Posterior vena cava (tissue), 2 donors: Measurements from ENCODE around the gene ENPP7. TPM values are rescaled to one million over a fixed set of nuclear protein-coding genes. Genes with fewer than 3 reads are reported as not detected.
"Not testable (repeated sequence)": the region's sequence is repeated elsewhere in the genome, so short reads cannot be mapped to it uniquely, and the experiment has no call there.

Source experiments
- DNase-seq: peaks from one replicate; pipeline ENCODE4 v3.0.0-alpha.2; 2020; ENCODE audit warnings: low spot score
- intact Hi-C, 2 donors: fragments of 100-400 bp; cut with DNase I; formaldehyde crosslinking; loops; one replicate each; pipeline versions ENCODE4 v1.14.1 to v1.14.2; 2022 to 2023
- total RNA-seq, 2 donors: library from RNA; stranded (reverse); fragmentation: NEBNext Ultra II Directional; extraction: Animal tissue kit (Norgen Biotek cat#: 25700); gene quantifications; one replicate each; pipeline ENCODE4 v1.2.1, GENCODE V29; 2021
- donor health status: DM: yes; HTN: yes; CAD: no.
- donor health status: DM: yes; HTN: yes; CAD: no.

ENPP7 gene
- total RNA-seq, 2 donors from 2014 or later: not detected

DNA sequence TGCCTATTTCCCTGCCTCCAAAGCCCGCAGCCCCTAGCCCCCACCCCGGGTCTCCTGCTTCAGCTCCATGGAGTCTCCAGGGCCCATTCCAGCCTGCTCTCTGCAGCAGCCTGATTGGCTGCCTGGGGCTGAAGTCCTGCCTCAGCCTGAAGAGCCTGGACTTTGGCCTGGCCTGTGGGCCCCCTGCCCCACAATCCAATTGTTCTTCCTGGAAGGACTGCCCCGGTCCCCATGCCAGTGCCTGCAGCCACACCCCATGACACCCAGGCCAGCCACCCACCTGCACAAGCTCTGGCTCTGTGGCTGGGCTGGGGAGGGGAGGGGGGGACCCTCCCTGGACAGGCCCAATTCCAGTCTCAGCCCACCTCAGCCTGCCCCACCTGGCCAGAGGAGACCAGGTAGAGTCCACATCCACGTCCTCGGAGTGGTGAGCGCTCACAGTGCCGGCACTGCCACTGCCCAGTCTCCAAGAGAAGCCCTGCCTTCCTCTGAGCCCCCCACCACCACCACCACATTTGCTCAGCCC is 12.3 kb downstream of the ENPP7 start:
- intact Hi-C loops: loop anchor here (10.0 kb wide), 2 partner anchors 242 to 252 kb away; no protein-coding TSS in a partner anchor
- DNase-seq: no peak

DNA sequence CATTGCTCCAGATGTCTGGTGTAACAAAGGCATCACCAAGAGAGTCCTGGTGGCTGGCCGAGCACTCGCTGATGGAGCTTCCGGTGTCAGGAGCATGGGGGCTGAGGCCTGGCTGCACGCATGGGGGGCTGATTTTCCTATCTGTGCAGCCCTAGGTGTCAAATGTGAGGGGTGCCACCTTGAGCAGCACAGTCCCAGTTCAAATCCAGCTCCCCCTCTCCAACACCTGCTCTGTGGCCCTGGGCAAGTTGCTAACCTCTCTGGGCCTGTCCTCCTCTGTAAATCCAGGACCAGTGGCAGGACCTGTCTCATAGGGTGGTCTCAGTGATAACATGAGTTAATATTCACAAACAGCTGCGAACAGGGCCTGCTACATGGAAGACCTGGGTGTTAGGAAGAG is 12.9 kb downstream of the ENPP7 start:
- intact Hi-C loops: loop anchor here (10.0 kb wide), 2 partner anchors 241 to 251 kb away; no protein-coding TSS in a partner anchor
- no peak for DNase-seq

DNA sequence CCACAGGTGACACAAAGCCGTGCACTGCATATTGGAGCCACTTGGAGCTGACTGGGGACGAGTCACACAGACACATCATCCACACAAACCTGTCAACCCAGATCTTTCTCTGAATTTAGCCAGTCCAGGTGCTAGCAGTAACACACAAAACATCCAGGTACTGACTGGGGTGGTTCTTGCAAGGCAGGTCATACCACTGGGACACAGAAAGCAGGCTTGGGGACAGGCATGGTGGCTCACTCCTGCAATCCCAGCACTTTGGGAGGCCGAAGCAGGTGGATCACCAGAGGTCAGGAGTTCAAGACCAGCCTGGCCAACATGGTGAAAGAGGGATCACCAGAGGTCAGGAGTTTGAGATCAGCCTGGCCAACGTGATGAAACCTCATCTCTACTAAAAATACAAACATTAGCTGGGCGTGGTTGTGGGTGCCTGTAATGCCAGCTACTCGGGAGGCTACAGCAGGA is 14.9 kb downstream of the ENPP7 start:
- intact Hi-C loops: loop anchor here (10.0 kb wide), 2 partner anchors 239 to 249 kb away; no protein-coding TSS in a partner anchor
- no peak for DNase-seq

DNA sequence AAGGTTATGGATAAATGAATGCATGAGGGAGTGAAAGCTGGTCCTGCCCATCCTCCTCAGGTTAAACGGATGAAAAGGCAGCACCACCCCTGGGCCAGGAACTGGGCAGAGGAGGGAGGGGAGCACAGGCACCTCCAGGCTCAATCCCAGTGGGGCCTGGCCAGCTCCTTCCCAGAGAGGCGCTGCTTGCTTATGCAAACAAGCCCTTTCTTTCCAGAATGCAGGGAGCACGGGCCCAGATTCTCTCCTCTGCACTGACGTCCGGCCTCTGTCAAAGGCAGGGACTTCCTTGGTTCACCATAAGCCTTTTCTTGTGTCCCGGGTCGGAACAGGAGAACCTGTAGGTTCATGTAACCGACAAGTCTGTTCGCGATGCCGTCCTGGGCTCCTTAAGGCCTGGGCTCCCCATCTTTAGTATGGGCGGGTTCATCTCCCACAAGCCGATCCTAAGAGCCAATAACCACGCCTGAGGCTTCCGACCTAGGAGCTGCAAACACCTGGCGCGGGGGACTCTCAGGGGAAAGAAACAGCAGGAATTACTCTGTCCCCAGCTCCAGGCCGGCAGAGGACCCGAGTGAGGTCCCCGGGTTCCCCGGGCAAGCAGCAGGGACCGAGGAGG is 16.3 kb downstream of the ENPP7 start:
- intact Hi-C loops: loop anchor here (10.0 kb wide), 2 partner anchors 238 to 248 kb away; no protein-coding TSS in a partner anchor
- DNase-seq: no peak

DNA sequence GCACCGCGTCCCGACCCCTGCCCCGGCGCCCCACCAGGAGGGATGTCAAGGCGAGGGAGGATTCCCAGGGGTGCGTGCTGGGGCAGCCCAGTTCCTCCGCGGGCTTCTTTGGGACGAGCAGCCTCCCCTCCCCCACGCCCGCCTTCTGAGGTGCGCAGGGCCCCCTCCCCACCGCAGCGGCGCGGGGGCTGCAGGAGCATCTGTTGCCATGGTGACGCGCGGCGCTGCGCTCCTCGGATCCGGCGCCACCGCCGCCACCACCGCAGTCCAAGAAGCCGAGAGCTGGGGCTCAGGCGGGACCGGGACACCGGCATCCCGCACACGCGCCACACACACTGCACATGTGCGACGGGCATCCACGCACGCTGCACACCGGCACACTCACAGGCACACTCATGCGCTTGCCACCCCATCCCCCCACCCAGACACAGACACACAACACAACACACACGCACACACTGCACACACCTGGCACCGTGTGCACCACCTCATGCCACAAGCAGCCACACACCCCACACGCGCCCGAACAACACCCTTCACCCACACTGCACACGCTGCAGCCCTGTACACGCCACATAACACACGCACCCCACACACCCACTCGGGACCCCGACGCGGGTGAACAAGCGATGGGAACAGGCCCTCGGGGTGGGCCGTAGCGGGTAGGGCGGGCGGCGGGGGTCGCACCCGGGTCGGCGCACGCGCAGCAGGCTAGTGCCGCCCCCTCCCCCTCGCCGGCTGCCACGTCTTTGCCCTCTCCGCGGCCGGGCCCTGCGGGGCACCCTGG is 17.0 kb downstream of the ENPP7 start:
- intact Hi-C loops: loop anchor here (10.0 kb wide), 2 partner anchors 237 to 247 kb away; no protein-coding TSS in a partner anchor
- no peak for DNase-seq

DNA sequence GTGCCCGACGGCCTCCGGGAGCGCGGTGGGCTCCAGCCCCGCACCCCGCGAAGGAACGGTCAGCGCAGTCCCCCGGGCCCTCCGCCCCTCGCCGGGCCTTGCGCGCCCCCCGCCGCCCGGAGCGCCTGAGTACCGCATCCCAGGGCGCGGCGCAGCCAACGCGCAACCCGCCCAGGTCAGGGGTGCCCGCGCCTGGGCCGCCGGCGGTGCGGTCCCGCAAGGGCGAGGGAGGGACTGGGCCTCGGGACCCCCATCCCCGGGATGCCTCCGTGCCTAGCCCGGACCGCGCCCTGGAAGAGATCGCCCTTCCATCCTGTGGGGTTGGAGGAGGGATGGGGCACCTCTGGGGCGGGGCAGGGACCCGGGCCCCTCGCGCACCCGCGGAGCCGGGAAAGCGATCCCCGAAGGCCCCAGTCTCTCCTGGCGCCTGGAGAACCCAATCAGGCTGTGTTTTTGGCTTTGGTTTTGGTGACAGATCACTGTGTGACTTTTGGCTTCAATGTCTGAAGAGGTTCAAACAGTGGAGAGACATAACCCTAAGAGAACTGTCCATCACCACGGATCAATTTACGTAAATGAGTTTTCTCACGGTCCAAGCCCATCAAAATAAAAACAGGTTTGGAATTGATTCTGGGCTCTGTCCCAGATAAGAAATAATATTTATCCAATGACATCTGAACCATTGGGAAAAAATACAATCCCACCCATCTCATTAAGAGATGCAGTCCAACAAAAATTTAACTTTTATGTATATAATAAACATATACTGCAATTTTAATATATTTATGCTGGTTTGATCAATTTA is 17.8 kb downstream of the ENPP7 start:
- DNase-seq: peak; percentile 53
- intact Hi-C loops: loop anchor here (10.0 kb wide), 2 partner anchors 236 to 246 kb away; no protein-coding TSS in a partner anchor

DNA sequence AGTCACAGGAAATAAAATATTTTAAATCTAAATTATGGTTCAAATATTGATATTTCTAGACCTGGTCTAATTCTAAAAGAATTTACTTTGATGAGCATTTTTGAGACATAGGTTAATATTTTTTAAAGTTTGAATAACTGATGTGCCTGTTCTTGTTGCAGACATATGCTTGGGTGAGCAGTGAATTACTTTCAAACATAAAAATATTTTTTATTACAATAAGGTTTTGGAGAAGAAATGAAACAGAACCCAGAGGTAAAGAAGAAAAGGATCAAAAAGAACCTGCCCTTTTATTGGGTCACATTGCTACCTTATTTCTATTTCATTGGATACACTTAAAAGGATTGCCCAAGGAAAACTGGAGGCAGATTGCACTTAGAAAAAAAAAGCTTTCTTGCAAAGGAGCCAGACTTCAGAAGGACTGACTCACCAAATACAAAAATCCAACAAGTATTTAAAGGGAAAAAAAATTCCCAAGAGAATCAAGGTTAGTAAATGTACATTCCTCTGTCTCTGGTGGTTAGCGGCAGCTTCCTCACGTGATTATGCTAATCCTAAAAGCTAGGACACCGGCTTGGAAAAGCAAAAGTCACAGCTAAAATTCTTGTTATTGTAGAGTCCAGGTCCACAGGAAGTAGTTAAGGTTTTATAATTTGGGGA is 18.5 kb downstream of the ENPP7 start:
- no peak for DNase-seq
- intact Hi-C loops: loop anchor here (10.0 kb wide), 2 partner anchors 236 to 246 kb away; no protein-coding TSS in a partner anchor

DNA sequence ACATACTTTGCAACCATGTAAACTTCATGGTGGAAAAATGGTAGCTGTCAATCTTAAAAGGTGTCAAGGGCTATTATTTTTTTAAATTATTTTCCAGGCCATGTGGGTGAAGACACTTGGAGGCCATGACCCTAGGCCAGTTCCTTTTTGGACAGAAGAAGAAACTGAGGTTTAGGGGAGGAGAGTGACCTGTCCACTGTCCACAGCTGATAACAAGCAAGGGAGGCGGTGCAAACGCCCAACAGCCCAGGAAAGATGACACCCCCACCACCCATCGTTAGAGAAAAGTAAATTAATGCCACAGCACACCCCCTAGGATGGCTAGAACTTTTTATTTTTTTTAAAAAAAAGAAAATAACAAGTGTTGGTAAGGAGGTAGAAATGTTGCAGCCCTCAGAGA is 19.2 kb downstream of the ENPP7 start:
- intact Hi-C loops: loop anchor here (10.0 kb wide), 2 partner anchors 235 to 245 kb away; no protein-coding TSS in a partner anchor
- DNase-seq: peak; percentile 15

DNA sequence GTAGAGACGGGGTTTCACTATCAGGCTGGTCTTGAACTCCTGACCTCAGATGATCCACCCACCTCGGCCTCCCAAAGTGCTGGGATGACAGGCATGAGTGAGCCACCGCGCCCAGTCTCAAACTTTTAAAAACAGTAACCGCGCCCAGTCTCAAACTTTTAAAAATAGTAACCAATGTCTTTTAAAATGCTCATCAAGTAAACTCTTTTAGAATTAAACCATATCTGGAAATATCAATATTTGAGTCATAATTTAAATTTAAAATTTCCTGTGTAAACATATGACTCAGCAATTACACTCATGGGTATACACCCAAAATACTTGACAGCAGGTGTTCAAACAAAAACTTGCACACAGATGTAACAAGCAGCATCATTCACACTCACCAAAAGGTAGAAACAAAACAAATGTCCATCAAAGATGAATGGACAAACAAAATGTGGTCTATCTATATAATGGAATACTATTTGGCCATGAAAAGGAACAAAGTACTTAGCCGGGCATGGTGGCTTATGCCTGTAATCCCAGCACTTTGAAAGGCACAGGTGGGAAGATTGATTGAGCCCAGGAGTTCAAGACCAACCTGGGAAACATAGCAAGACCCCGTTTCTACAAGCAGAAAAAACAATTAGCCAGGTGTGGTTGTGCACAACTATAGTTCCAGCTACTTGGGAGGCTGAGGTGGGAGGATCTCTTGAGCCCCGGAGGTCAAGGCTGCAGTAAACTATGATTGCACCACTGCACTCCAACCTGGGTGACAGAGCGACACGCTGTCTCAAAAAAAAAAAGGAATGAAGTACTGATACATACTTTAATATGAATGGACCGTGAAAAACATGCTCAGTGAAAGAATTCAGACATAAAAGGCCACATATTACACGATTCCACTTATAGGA is 20.2 kb downstream of the ENPP7 start:
- intact Hi-C loops: no loop called here
- DNase-seq: peak; percentile 23

DNA sequence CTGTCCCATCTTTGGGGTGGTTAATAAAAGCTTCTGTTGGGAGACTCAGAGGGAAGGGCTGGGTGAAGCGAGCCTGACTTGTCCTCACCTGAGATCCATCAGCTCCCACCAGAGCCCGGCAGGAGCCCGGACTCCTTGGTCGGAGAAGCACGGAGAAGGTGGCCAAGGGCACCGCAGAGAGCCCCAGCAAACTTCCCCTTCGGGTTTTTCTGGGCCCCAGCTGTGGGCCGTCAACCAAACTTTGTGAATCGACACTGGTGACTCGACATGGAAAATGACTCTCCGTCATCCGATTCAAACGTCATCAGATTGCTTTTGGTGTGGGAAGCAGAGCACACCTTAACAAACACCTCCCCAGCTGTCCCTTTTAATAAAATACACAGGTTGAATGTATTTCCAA is 21.4 kb downstream of the ENPP7 start:
- peak; percentile 71 for DNase-seq
- intact Hi-C loops: no loop called here

DNA sequence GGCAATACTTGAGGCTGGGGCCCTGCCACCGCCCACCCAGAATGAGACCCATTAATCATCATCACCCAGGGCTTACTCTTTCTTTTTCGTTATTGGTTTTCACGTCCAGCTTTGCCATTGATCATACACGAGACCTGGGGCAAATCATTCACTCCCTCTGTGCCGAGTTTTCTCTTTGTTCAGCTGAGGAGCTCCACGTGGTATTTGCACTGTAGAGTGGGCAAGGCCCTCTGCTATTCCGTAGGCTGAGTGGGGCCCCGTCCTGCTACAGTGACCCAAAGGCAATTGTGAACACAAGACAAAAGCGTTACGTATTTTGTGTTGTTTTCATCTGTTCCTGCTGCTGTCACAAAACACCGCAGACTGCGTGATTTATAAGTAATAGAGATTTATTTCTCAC is 23.6 kb downstream of the ENPP7 start:
- intact Hi-C loops: no loop called here
- DNase-seq: peak; percentile 44

DNA sequence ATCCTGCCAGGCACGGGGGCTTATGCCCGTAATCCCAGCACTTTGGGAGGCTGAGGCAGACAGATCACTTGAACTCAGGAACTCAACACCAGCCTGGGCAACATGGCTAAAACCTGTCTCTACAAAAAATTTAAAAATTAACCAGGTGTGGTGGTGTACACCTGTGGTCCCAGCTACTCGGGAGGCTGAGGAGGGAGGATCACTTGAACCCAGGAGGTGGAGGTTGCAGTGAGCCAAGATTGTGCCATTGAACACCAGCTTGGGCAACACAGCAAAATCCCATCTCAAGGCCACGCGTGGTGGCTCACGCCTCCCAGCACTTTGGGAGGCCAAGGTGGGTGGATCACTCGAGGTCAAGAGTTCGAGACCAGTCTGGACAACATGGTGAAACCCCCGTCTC is 24.2 kb downstream of the ENPP7 start:
- intact Hi-C loops: not testable (repeated sequence)
- peak; percentile 43 for DNase-seq

DNA sequence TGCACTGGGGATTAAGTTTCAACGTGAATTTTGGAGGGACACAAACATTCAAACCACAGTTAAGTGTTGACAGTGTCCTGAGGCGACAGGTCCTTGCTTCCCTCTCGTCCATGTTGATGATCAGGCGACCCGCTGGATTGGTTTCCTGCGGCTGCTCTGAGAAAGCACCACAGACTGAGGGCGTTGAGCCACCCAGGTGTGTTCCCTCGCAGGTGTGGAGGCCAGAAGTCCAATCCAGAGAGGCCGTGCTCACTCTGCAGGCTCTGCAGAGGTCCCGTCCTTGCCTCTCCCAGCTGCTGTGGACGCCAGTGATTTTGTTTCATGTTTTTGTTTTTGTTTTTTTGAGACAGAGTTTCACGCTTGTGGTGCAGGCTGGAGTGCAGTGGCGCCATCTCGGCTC is 24.8 kb downstream of the ENPP7 start:
- DNase-seq: peak; percentile 51
- intact Hi-C loops: no loop called here

DNA sequence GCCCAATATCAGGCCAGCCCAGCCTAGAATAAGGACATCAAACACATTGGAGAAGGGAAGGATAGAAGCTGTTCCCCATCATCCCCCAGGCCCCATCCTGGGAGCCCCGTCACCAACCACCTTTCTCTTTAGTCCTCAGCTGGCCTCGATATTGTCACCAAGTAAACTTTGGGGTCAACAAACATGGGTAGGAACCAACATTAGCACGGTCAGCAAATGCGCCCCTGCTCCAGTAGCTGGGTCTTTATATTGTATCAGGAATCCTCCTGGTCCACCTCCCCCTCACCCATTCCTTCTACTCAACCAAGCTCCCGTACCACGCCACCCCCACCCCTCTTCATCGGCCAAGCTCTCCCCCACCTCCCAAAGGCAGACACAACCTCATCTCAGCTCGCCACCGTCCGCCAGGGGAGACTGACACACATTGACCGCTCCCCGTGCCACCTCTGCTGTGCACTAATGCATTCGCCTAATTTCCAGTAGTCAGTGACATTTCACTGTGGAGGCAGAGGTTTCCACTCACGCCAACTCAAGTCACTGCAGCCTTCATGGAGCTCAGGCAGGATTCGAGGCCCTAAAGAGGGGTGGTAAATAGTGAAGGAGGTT is 26.5 kb downstream of the ENPP7 start:
- intact Hi-C loops: no loop called here
- DNase-seq: peak; percentile 77

DNA sequence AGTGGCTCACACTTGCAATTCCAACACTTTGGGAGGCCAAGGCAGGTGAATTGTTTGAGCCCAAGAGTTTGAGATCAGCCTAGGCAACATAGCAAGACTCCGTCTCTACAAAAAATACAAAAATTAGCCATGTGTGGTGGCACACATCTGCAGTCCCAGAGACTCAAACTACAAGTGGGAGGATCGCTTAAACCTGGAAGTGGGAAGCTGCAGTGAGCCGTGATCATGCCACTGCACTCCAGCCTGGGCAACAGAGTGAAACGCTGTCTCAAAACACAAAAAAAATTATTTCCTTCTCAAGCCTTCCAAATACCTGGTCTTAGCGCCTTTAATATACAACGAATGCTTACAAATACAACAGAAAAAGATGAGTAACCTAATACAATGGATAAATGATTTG is 27.5 kb downstream of the ENPP7 start:
- DNase-seq: no peak

DNA sequence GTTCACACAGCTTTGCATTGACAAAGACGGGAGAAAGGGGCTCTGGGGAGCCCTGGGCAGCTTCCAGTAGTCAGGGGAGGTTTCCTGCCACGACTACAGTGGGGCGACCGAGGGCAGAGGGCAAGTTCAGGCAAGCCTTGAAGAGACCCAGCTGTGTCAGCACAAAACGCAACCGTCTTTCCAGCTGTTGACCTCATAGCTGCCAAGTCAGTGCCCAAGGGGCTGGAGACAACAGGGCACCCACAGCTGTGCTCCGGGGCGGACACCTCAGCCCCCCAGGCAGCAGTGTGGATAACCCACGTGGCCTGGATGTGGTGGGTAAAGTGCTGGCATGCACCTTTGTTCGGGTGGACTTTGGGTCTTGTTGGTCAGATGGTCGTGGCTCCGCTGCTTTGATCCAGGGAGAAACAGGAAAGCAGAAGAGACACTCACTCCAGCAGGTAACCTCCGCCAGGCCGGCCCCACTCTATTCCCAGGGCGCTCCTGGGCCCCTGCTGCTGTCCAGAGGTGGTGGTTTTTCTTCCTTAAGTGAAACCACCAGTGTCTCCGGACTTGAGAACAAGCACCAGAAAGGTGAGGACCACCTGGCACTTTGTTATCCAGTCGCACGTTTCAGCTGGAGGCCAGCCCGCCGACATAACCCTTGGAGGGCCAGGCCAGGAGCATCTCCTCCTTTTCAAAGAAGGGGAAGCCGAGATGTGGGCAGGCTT is 29.6 kb downstream of the ENPP7 start:
- peak; percentile 60 for DNase-seq
- intact Hi-C loops: no loop called here

More for the DNA sequence above, 27.5 kb downstream of the ENPP7 start:
- intact Hi-C loops: no loop called here
